A673 (cell line): ENCODE results near the gene UQCRH. TPM values are rescaled to one million over a fixed set of nuclear protein-coding genes. Genes with fewer than 3 reads are reported as not detected.

Source experiments
- BruUV-seq: library from RNA; stranded (reverse); fragments of 400-500 nt; replicated peaks from 2 replicates; lab custom pipeline; 2021; lab: Mats Ljungman, UMichigan
- CTCF ChIA-PET: fragments of 300-600 bp; sonication (Branson Sonifier 250); formaldehyde crosslinking; loops from one replicate; lab custom pipeline; 2022; ENCODE audit warnings: antibody characterized with exemption; lab: Charles Lee
- POLR2A ChIA-PET: fragments of 300-600 bp; sonication (Branson Sonifier 250); formaldehyde crosslinking; loops from one replicate; lab custom pipeline; 2022; ENCODE audit warnings: antibody characterized with exemption; ENCODE audit not compliant: low non-redundant PET; lab: Charles Lee
- DNase-seq: peaks from one replicate; pipeline ENCODE4 v3.0.0-alpha.2; 2015; ENCODE audit warnings: low spot score
- H3K27ac ChIP-seq: fragments of 200-600 bp; sonication (generic); 2 replicates; pipeline ENCODE4 v1.5.1; 2016; ENCODE audit warnings: mixed run types, low read depth, mild to moderate bottlenecking, mixed read lengths, antibody characterized with exemption, low read length; ENCODE audit not compliant: poor library complexity, severe bottlenecking
- H3K27me3 ChIP-seq: fragments of 200-600 bp; sonication (generic); replicated peaks from 2 replicates; pipeline ENCODE4 v1.6.1; 2017; ENCODE audit warnings: mixed run types, low read depth, mild to moderate bottlenecking, mixed read lengths, antibody characterized with exemption, low read length; ENCODE audit not compliant: insufficient read depth, poor library complexity
- H3K36me3 ChIP-seq: fragments of 200-600 bp; sonication (generic); 2 replicates; pipeline ENCODE4 v1.6.1; 2016; ENCODE audit warnings: mixed run types, mild to moderate bottlenecking, mixed read lengths, antibody characterized with exemption, low read length; ENCODE audit not compliant: insufficient read depth, poor library complexity, severe bottlenecking
- H3K4me1 ChIP-seq: fragments of 200-600 bp; sonication (generic); 2 replicates; pipeline ENCODE4 v1.6.1; 2017; ENCODE audit warnings: mixed run types, mild to moderate bottlenecking, mixed read lengths, antibody characterized with exemption, low read length; ENCODE audit not compliant: insufficient read depth, poor library complexity, severe bottlenecking
- H3K4me3 ChIP-seq: fragments of 200-600 bp; sonication (generic); 2 replicates; pipeline ENCODE4 v1.5.1; 2016; ENCODE audit warnings: low read depth, mixed run types, mild to moderate bottlenecking, mixed read lengths, low read length; ENCODE audit not compliant: poor library complexity, severe bottlenecking
- H3K9me3 ChIP-seq: fragments of 200-600 bp; sonication (generic); 2 replicates; pipeline ENCODE4 v1.6.1; 2016; ENCODE audit warnings: mixed run types, low read depth, mild to moderate bottlenecking, mixed read lengths, antibody characterized with exemption, low read length; ENCODE audit not compliant: poor library complexity, severe bottlenecking
- CTCF ChIP-seq: fragments of 300-800, 200-600 bp; sonication (generic); conservative IDR thresholded peaks from 2 replicates; pipeline ENCODE4 v1.5.1; 2017; ENCODE audit warnings: low read depth, mild to moderate bottlenecking, antibody characterized with exemption, low read length, moderate library complexity, mixed read lengths
- EZH2 ChIP-seq: fragments of 200-600 bp; sonication (generic); IDR thresholded peaks from 2 replicates; pipeline ENCODE4 v1.6.1; 2017; ENCODE audit warnings: borderline replicate concordance, low read depth, mild to moderate bottlenecking, mixed read lengths, antibody characterized with exemption, low read length; ENCODE audit not compliant: poor library complexity, severe bottlenecking
- intact Hi-C: fragments of 100-400 bp; cut with micrococcal nuclease; formaldehyde crosslinking; loops from one replicate; pipeline ENCODE4 v1.10.0; 2022; ENCODE audit not compliant: unreplicated experiment
- total RNA-seq: library from RNA; stranded (reverse); gene quantifications from 2 replicates; pipeline ENCODE4 v1.2.3, GENCODE V29; 2021

Gene UQCRH
- total RNA-seq, 1 experiment from 2014 or later, result 567 TPM

GRCh38 chr1:46301406-46301807, 2.1 kb upstream of the UQCRH start:
- H3K27me3 ChIP-seq, result no peaks in the 10 kb centered on the region
- H3K4me3 ChIP-seq, result peak overlapping the region; percentile 62
- no peaks in the 10 kb centered on the region for H3K9me3 ChIP-seq
- TF ChIP-seq EZH2, result no peak
- TF ChIP-seq CTCF, result no peak
- ChIA-PET POLR2A (interaction anchor here (0.5 kb wide), 1 partner anchor 39 kb away, joined by 5 read pairs; no protein-coding TSS in a partner anchor), CTCF (no interaction called here)
- H3K36me3 ChIP-seq, result peaks cover 24% of the 10 kb centered on the region
- no peak for DNase-seq
- intact Hi-C loops, result no loop called here
- peak overlapping the region; percentile 97 for H3K27ac ChIP-seq
- BruUV-seq, result no TSS peak
- H3K4me1 ChIP-seq, result peaks cover 20% of the 10 kb centered on the region

DNA sequence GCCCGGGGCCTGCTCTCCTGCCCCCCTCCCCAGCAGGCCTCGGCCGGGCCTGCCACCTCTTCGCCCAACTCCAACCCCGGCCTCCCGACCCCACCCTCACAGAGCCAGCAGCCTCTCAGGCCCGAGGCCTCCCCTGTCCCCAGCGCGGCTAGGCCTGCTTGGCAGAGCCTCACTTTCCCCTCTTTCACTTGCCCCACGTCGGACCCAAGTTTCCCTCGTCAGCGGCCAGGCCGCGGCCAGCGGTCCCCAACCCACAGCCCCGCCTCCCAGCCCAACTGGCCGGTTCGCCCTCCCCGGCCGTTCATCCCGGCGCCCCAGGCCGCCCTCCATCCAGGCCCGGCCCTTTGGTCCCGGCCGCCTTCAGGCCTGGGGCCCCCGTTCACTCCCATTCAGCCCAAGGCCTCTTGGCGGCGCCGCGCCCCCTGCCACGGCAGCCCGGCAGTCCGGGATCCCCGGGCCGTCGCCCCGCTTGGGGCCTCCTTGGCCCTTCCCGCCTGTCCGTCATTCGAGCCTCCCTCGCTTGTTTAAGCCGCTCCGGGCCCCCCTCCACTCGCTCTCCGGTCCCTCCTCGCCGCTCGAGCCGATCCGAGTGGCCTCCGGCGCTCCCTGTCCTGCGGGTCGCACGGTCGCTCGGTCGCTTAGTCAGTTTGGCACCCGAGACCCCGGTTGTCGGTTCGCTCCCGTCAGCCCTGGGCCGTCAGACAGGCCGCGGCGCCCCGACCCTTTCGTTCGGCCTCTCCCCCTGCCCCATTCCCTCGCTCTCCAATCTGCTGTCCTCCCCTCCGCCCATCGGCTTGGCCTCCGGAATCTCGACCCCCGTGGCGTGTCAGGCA, 1.5 kb upstream of the UQCRH start:
- no TSS peak for BruUV-seq
- intact Hi-C loops, result loop anchor here (2.0 kb wide), 1 partner anchor 39 kb away; the partner anchor contains the start of gene NSUN4
- peak; percentile 34 for TF ChIP-seq CTCF
- no peak for TF ChIP-seq EZH2
- peak; percentile 54 for DNase-seq
- CTCF ChIA-PET, result no interaction called here
- H3K4me3 ChIP-seq, result peak overlapping the region; percentile 62
- POLR2A ChIA-PET, result interaction anchor here (0.5 kb wide), 1 partner anchor 38 kb away, joined by 5 read pairs; no protein-coding TSS in a partner anchor
- H3K27me3 ChIP-seq, result no peaks in the 10 kb centered on the region
- H3K4me1 ChIP-seq, result peaks cover 25% of the 10 kb centered on the region
- peaks cover 18% of the 10 kb centered on the region for H3K36me3 ChIP-seq
- H3K27ac ChIP-seq, result peak overlapping the region; percentile 97
- no peaks in the 10 kb centered on the region for H3K9me3 ChIP-seq

DNA sequence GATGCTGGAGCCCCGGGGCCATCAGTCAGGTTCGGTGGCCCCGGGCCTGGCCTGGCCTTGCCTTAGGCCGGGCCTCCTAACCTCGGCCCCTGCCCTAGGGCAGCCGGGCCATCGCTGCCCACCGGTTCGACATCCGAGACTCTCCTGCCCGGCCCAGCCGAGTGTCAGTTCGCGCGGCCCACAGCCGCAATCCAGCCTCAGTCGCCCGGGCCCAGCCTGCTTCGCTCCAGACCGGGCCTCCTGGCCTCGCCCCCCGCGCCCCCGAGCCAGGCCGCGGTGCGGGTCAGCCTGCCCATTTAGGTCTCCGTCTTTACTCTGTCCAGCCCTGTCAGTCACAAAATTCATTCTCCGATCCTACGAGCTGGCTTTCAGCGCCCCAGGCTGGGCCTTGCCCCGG, 859 bp upstream of the UQCRH start:
- Histone ChIP-seq H3K27me3 (no peaks in the 10 kb centered on the region), H3K9me3 (no peaks in the 10 kb centered on the region), H3K4me1 (peaks cover 25% of the 10 kb centered on the region), H3K27ac (peak overlapping the region; percentile 97), H3K36me3 (peaks cover 15% of the 10 kb centered on the region), H3K4me3 (peak overlapping the region; percentile 62)
- no peak for DNase-seq
- ChIA-PET POLR2A (no interaction called here), CTCF (no interaction called here)
- intact Hi-C loops, result loop anchor here (2.0 kb wide), 1 partner anchor 38 kb away; the partner anchor contains the start of gene NSUN4
- no TSS peak for BruUV-seq
- TF ChIP-seq EZH2 (no peak), CTCF (no peak)
